Globus pallidus (tissue), 1 donor: ENCODE results near the gene KCNIP3.

Experiments used
- DNase-seq: peaks from one replicate; pipeline ENCODE4 v3.0.0-alpha.2; 2015; ENCODE audit warnings: low spot score

Gene KCNIP3

DNA sequence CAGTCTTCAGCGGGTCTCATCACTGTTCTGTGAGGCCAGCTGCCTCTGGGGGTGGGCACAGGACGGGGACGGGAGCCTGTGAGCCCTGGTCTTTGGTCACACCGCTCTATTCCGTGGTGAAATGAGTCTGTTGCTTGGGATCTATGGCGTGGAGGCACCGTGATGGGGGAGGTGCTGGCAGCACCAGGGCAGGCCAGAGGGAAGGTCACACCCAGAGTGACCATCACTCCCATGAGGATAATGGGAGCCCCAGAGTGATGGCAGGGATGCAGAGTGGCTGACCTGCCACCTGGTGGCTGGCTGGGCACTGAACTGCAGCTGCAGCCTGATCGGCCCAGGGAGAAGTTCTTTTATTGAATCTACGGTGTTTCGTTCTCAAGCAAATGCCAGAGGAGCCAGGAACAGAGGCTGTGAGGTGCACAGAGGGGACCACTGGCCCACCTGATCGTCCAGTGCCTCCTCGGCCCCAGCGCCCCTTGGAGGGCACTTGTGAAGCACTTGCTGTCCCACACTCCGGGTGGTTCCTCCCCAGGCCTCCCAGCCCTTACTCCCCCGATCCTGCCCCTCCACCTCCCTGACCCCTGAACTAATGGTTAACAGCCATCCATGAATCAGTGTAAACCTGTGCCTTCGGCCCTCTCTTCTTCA lies 17.9 kb downstream of the KCNIP3 start:
- DNase-seq: peak; percentile 69

DNA sequence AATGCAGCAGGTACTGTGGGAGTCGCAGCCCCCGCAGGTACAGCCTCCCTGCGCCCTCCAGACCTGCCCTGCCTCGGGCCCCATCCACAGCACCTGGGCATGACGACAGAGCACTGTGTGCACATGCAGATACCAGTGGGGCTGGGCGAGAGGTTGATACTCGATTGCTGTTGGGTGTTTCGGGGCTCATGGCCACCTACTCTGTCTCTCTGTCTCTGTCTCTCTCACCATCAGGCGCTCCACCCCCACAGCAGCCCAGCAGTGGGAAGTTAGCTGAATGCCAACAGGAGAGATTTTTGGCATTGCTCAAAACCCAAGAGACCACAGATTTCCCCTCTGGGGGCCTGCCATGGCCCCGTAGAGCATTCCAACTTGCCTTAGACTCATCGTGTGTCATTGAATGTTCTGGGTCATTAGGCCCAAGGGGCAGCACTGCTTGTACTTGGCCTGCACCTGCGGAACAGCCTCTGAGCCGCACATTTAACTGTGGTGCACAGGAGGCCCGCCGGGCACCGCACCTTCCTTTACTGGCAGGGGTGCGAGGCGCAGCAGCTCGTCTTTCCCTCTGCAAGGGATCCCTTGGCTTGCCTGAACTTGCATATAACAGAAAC lies 18.8 kb downstream of the KCNIP3 start:
- DNase-seq: no peak

DNA sequence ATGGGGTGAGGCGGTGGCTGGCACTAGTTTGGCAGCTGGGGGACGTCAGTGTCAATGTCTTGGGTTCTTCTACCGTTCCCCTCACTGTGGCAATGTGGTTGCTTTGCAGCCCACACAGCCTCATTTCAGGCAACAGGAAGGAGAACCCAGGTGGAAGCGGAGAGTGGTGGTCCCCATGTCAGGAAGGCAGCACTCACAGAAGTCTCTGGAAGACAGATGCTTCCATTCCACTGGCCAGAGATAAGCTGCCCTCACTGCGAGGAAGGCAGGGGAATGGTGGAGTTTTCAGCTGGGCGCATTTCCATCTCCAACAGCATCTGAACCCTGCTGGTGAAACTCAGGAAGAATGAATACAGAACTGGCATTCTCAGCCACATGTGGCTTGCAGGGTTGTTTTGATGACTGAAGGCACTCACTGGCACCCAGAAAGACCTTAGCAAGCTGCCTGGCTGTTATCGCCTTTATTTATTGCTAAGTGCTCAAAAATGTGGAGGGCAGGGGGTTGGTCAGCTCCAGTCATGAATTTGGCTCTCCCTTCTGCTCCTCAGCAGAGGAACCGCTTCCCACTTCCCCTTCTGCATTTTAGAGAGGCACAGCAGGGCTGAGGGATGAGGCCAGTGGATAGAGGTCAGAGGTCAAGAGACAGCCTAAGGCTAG lies 19.4 kb downstream of the KCNIP3 start:
- DNase-seq: no peak

DNA sequence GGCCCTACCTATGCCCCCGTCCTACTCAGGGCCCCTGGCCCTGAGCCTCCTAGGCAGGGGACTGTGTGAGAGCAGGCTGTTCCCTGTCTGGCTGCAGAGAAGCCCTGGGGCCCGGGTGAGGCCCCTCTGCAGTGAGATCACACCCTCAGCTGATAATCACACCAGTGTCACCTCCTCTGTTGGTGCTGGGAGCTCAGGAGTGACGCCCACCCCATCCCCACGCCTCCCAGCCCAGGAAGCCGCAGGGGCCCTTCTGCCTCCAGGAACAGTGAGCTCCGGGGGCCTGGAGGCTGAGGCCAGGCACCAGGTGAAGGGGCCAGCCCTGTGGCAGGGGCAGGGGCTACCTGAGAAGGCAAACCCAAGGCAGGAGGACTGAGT lies 20.0 kb downstream of the KCNIP3 start:
- DNase-seq: no peak

DNA sequence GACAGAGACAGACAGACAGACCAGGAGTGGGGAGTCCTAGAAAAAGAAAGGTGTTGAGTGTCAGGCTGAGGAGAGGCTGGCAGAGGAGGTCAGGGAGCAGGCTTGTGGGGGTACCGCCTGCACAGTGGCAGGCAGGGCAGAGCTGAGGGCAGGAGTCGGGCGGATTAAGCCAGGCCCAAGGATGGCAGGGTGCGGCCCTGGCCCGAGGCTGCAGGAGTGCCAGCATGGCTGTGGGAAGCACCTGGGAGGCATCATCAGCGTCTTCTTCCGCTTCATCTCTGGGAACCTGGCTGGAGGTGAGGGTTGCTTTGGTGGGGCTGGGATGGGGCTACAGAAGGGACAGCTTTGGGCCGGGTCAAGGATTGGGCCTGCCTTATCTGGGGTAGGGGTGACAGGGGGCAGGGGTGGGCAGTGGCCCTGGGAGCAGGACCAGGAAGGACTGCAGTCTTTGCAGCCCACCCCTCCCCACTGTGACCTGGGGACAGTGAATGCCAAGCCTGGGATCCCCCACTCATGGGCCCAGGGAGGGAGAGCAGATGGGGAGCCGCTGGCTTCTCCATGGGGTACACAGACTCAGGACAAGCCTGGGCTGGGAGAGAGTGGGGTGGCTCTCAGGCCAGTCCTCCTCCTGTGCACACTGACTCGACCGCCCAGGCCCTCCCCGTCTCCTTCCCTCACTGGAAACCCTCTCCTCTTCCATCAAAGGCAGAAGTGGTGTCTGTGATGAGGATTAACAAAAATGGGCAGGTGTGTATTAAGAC lies 20.7 kb downstream of the KCNIP3 start:
- DNase-seq: no peak

DNA sequence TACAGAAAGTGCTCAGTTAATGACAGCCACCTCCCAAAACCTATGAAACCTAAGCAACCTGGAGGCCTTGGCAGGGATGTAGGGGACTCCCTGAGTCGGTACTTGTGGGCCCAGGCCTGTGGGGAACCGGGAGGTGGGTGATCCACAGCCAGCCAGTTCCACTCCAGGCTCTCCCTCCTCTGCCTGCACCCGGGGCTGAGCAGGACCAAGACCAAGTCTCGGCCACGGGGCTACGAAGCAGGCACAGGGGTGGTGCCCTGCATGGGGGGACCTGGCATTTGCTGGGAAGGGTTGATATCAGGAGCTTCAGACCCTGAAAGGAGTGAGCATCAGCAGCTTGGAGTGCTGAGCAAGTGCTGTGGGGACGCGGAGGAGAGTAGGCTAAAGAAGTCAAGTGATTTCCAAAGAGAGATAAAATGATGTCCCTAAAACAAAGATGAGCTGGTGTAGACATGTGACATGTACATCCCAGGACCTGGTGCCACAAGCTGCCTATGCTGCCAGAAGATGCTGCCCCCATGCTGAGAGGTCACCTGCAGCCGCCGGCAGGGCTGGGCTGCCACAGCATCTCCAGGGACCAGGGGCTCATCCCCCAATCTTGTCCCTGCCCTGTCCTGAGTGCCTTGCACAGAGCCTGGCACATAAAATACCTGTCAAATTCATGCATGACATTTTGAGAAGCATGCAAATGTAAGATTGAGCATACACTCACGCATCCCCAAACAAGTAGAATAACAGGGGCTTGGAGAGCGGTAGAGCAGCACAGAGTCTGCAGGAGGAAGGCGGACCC lies 21.5 kb downstream of the KCNIP3 start:
- DNase-seq: no peak

DNA sequence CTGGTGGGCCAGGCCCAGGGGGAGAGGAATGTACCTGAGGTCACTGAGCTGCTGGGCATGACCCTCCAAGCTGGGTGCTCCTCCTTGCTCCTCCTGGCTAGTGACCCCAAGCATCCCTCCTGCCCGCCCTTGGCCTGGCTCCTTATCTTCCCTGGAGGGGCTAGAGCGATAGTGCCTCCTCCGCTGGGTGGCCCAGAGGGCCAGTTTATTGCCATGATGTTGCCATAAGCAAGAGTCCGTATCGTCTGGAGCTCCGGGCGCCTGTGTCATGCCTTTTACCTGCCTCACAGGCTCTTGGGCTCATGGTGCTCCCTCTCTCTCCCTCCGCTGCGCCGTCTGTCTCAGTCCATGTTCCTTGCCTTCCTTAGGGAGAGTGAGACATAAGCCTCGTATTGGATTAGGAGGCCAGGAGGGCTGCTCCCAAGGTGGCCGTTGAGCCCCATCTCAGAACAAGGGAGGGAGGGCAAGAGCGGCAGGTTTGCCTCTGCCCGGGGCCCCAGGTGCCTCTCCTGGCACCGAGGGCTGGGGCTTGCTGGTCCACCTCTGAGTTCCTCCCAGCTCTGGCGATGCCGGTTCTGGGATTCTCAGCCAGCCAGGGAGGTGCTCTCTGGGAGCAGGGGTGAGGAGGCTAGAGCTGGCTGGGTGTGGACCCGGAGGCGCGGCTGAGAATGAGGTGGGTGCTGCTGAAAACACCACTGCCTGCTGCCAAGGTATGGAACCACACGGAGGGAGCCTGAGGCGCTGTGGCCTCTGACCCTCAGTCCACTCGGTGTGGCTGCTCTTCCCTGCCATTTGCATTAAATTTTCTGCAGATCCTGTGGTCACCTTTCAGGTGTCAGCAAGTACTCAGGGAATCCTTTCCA lies 22.6 kb downstream of the KCNIP3 start:
- DNase-seq: no peak

DNA sequence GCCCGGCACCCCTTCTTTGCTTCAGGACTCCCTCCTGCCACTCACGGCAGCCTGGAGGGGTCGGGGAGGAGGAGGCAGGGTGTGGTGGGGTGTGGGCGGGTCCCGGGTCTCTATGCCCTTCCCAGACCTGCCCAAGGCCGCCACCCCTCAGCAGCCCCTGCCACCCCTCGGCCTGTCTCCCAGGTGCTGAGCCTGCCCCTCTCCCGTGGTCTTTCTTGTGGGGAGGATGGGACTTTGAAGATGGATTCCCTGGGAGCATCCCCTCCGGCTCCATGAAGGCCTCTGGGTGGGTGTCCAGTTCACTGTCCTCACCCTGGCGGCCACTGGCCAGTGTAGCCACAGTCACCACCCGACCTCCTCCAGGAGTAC lies 23.2 kb downstream of the KCNIP3 start:
- DNase-seq: no peak

DNA sequence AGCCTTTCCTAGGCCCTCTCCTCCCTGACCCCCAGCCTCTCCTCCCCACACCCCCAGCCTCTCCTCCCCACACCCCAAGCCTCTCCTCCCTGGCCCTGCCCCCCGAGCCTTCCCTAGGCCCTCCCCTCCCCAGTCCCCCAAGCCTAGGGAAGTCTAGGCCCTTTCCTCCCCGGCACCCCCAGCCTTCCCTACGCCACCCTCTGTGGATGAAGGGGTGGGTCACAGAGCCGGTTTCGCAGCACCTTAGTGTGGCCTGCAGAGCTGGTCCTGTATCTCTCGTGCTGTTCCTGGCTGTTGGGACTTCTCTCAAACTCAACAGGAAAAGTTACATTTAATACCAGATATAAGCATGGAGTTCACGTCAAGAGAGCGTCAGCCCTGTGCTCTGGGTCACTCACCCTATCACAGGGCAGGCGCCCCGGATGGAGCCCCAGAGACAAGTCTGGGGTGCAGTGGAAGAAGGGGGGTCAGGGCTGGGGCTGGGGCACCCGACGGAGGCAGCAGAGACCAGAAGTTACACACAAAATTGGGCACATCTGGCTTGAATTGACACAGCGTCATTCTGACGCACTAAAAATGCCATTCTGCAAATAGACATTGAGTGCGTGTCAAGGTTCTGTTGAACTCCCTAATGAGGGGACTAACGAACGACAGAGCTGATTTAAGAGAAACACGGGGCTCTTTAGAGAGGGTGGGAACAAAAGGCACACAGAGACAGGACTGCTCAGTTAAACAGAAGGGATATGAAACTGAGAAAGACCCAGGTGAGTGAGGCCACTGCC lies 24.0 kb downstream of the KCNIP3 start:
- DNase-seq: no peak

DNA sequence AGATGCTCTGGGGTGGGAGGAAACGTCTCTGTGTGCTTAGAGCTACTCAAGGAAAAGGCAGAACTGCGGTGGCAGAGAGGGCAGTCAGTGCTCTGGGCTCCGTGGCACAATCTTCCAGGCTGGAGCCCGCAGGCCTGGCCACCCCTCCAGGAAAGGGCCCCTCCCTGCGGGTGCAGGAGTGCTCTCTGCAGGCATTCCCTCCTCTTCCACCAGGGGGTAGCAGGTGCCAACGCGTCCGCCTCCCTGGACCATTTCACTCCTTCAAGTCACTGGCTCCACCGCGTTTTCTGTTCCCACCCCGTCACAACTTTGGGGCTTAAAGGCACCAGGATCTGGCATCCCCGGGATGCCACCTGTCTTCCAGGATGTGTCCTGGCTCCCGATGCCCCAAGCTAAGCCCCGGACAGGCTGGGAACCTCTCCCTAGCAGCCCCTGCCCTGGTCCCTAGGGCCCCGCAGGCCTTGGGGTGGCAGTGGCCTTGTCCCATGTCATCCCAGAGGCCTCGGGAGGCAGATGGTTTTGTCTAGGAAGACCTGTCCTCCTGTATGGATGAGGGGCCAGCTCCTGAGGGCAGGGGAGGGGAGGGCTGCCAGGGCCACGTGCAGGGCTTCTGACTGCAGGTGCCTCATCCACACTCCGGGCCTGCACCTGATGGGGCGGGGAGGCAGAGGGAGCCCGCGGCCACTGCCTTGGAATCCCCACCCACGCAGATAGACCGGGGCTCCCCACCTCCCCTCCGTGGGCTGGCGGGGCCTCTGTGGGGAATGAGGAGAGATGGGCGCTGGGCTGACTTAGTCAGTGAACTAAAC lies 26.4 kb downstream of the KCNIP3 start:
- no peak for DNase-seq

DNA sequence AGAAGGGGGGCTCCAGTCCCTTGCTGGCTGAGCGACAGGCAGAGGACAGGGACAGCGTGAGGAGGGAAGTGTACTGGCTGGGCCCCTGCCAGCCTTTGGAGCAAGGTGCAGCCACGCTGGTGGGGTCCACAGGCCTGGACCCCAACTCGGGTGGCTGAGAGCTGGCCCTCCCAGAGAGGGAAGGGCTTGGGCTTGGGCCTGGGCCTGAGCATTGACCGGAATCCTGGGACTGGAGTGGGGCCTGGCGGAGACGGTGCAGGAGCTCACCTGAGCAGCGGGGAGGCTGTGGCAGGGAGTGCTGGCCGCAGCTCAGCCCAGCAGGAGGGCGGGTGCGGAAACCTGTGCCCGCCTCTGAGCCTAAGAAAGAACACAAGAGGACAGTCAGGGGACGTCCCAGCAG lies 27.9 kb downstream of the KCNIP3 start:
- no peak for DNase-seq

DNA sequence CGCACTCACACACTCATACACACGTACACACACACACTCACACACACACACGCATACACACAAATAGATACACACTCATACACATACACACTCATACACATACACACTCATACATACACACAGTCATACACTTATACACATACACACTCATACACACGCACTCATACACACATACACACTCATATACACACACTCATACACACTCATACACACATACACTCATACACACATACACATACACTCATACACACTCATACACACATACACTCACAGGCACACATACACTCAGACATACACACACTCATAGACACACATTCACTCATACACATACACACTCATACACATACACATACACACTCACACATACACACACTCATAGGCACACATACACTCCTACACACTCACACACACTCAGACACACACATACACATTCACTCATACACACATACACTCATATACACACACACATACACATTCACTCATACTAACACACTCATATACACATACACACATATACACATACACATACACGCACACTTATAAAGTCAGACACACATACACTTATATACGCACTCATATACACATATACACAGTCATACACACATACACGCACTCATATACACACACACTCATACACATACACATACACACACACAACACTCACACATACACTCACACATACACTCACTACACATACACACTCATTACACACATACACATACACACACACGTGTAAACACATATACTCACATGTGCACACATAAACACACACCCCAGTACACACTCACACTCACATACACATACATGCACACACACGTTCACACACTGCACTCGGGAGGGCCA lies 28.7 kb downstream of the KCNIP3 start:
- no peak for DNase-seq

DNA sequence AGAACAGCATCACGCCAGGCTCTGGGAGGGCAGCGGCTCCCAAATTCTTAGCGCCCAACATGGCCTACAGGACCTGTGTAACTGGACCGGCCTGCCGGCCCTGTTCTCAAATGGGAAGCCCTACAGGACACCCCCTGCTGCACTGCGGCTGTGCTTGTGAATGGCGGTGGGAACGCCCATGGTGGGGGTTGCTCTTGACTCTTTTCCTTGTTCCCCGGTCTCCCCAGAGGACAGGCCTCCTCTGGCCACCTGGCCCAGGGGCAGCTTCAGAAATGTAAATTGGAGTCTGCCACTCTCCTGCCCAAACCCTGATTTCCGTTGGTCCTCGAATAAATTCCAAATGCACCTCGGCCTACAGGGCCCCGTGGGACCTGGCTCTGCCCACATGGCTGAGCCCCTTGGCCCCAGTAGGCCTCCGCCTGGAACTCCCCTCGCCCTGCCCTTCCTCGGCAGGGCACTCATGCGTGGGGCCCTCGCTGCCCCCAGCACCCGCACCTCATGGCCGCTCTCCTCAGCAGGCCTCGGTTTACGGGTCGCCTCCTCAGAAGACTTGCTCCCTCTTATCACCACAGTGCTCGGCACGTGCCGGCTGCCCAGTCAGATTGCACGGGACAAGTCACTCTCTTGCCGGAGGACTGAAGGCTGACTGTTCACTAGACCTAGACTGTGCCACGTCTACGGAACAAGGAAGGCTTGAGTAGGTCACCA lies 29.4 kb downstream of the KCNIP3 start:
- DNase-seq: no peak

DNA sequence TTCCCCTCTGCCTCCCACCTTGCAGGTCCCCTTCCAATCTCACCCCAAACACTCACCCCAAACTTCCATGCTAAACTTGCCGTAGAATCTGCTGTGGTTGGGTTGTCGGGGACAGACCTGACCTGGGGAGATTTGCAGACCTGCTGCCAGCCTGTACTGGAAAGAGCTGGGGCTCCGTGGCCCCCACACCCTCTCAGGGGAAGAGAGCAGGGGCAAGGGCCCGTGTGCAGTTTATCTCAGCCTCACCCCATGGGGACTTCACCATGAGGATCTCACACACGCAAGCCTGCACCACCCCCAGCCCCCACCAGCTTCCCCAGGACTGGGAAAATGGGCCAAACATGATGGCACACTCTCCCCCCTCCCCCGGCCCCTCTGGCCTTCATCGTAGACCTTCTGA lies 30.7 kb downstream of the KCNIP3 start:
- no peak for DNase-seq

DNA sequence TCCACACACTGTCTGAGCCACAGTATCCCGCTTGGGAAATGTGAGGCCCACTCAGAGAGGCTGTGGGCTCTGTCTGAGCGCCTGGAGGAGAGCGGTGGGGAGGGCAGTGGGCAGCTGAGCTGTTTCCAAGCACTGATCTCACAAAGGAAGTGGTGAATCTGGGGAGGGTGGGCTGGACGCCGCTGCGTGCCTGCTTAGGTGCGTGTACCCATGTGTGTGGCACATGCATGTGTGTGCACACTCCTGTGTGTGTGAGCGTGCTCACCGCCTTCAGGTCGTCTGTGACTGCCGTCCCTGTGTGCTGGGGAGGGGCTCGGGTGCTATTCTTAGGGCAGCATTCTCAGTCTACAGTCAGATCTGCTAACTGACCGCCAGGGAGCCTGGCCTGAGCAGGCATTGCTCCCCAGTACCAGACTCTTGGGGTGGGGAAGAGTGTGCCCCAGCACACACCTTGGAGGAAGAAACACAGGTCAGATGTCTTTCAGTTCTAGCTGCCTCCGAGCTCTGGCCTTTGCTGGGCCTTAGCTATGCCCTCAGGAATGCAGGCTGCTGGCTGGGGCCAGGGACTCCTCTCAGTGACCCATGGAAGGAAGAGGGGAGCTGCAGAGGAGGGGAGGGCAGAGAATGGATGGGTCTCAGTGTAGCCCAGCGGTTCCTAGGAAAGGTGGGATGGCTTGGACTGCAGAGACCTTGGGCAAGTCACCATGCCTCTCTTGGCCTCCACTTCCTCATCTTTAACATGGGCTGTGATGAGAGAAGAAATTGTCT lies 31.4 kb downstream of the KCNIP3 start:
- no peak for DNase-seq

DNA sequence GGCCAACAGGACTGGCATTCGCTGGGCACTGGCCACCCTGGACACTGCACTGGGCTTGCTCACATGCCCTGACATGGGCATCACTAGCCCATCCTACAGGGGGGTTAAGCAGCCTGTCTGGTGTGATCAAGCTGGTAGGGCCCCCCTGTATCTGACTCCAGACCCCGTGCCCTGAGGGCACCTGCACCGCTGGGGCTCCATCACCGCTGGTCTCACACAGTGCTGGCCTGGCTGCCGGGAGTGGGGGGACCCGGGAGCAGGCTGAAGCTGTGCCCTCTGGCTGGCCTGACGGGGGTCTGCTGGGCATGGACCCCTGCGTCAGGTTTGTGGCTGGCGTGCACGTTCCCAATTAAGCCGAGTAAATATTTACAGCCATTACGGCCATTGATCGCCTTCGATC lies 32.3 kb downstream of the KCNIP3 start:
- no peak for DNase-seq
